ENCODE data around the gene SUPT3H. TPM values are rescaled to one million over a fixed set of nuclear protein-coding genes. Genes with fewer than 3 reads are reported as not detected.
A peak's percentile ranks its signal among the peaks of the same experiment; 100 is the strongest.
"Not testable (repeated sequence)": the region's sequence is repeated elsewhere in the genome, so short reads cannot be mapped to it uniquely, and the experiment has no call there.

The SUPT3H gene
- total RNA-seq, 1 donor from 2014 or later = 12.4 TPM

DNA sequence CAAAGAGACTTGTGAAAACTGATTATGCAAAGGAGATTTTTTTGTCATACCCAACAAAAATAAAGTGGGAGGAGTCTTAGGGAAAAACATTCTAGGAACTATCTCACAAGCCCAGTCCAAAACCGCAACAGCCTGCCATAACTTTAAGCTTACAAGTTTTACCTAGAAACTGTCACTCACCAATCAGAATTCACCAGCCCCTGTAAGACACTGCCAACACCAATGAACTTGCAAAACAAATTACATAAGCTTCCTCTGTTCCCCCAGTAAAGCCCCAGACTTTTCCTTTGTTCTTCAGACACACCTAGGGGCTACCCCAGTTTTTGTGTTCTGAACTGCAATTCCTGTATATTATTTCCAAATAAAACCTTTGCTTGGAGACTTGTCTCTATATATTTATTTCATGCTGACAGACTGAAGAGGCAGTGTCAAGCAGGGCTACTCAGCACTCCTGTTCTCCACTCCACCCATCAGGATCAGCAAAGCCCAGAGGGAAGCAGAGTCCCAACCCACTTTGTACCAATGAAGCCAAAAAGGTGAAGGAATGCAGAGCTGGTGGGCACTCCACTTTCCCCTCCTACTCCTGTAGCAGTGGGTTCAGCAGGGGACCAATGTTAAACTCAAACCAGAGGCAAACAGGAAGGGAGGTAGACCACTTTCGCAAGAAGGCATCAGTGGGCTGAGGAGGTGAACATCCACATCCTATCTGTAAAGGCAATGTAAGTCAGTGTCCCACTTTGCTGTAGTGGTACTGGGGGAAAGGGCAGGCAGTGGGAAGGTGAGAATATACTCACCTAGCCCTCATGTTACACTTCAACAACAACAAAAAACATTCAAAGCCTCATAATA lies 192.1 kb downstream of the SUPT3H start:
- peaks cover 10% of the 10 kb centered on the region for H3K36me3 Mint-ChIP-seq (ENCODE audit: low read depth)
- intact Hi-C loops (cut with micrococcal nuclease) = loop anchor here (2.0 kb wide), 1 partner anchor 21 kb away; no protein-coding TSS in a partner anchor
- no peak overlapping the region for H3K4me3 Mint-ChIP-seq
- H3K27me3 Mint-ChIP-seq = no peaks in the 10 kb centered on the region
- H3K4me1 Mint-ChIP-seq = peaks cover 34% of the 10 kb centered on the region
- no peak for DNase-seq
- peak overlapping the region; percentile 62 for H3K27ac Mint-ChIP-seq
- peaks cover 14% of the 10 kb centered on the region for H3K9me3 Mint-ChIP-seq

DNA sequence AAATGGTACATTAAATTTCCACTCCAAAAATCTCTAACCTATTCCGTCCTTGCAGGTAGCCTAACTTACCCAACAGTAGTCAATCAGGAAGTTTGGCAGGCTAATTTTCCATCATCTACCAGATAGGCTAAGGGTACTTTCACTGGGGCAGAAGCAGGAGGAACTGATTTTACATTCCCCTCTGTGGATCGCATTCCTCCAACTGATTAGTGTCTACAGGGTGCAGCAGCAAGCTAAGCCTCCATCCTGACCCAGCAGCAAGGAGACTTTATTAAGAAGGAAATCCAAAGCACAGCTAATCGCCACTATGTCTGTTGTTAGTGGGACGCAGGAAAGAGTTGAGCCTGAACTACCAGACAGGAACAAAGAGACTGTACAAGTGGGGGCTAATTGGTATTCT lies 192.8 kb downstream of the SUPT3H start:
- Mint-ChIP-seq H3K27me3 (no peaks in the 10 kb centered on the region), H3K27ac (peak overlapping the region; percentile 62), H3K9me3 (peaks cover 11% of the 10 kb centered on the region), H3K4me1 (peaks cover 34% of the 10 kb centered on the region), H3K36me3 (ENCODE audit: low read depth) (peaks cover 8% of the 10 kb centered on the region), H3K4me3 (no peak overlapping the region)
- no peak for DNase-seq
- intact Hi-C loops (cut with micrococcal nuclease) = loop anchor here (2.0 kb wide), 1 partner anchor 20 kb away; no protein-coding TSS in a partner anchor

DNA sequence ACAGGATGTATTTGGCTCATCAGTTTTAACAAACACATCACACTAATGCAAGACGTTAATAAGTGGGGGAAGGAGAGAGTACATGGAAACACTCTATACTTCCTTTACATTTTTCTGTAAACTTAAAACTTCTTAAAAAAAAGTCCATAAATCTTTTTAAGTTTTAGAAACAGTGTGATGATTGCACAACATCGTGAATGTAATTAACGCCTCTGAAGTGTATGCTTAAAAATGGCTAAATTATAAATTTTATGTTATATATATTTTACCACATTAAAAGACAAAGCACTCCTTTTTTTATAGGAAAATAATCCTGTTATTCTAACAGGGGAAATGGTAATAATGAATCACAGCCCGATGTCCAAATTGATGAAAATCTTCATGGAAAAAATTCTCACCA lies 193.7 kb downstream of the SUPT3H start:
- peaks cover 34% of the 10 kb centered on the region for H3K4me1 Mint-ChIP-seq
- intact Hi-C loops (cut with micrococcal nuclease) = loop anchor here (2.0 kb wide), 1 partner anchor 19 kb away; no protein-coding TSS in a partner anchor
- H3K27me3 Mint-ChIP-seq = no peaks in the 10 kb centered on the region
- no peak overlapping the region for H3K4me3 Mint-ChIP-seq
- no peak overlapping the region for H3K27ac Mint-ChIP-seq
- DNase-seq = no peak
- H3K9me3 Mint-ChIP-seq = peaks cover 11% of the 10 kb centered on the region
- H3K36me3 Mint-ChIP-seq (ENCODE audit: low read depth) = peaks cover 12% of the 10 kb centered on the region

DNA sequence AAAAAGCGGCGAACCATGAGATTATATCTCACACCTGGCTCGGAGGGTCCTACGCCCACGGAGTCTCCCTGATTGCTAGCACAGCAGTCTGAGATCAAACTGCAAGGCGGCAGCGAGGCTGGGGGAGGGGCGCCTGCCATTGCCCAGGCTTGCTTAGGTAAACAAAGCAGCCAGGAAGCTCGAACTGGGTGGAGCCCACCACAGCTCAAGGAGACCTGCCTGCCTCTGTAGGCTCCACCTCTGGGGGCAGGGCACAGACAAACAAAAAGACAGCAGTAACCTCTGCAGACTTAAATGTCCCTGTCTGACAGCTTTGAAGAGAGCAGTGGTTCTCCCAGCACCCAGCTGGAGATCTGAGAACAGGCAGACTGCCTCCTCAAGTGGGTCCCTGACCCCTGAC lies 201.4 kb downstream of the SUPT3H start:
- peaks cover 18% of the 10 kb centered on the region for H3K36me3 Mint-ChIP-seq (ENCODE audit: low read depth)
- H3K4me1 Mint-ChIP-seq; H3K27me3 Mint-ChIP-seq; H3K9me3 Mint-ChIP-seq; H3K27ac Mint-ChIP-seq; DNase-seq; intact Hi-C loops (cut with micrococcal nuclease); H3K4me3 Mint-ChIP-seq: not testable (repeated sequence)

DNA sequence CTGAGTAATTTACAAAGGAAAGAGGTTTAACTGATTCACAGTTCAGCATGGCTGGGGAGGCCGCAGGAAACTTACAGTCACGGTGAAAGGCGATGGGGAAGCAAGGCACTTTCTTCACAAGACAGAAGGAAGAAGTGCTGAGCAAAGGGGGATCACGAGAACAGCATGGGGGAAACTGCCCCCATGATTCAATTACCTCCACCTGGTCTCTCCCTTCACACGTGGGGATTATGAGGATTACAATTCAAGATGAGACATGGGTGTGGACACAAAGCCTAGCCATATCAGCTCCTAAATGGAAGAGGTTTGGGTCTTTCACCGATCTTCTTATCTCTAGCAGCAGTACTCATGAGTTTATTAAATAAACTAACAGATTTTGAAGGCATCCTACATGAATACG lies 202.5 kb downstream of the SUPT3H start:
- H3K4me1 Mint-ChIP-seq = peaks cover 9% of the 10 kb centered on the region
- no peak overlapping the region for H3K4me3 Mint-ChIP-seq
- no peaks in the 10 kb centered on the region for H3K27me3 Mint-ChIP-seq
- no peak for DNase-seq
- intact Hi-C loops (cut with micrococcal nuclease) = no loop called here
- H3K36me3 Mint-ChIP-seq (ENCODE audit: low read depth) = peaks cover 17% of the 10 kb centered on the region
- H3K9me3 Mint-ChIP-seq = no peaks in the 10 kb centered on the region
- no peak overlapping the region for H3K27ac Mint-ChIP-seq

DNA sequence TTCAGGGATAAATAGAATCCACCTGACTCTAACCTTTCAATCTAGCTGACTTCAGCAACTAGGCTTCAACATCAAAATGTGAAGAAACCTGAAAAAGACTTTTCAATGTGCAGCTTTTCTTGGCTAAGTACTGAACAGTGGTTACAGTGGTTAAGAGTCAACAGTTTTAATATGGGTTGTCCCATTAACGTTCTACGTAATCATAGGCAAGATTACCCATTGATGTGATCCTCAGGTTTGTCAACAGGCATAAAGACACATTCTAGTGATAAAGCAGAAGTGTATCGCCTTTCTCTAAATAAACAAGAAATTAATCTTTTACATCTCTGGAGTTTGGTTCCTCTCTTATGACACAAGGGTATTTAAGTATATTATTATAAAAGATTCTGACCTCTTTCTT lies 203.7 kb downstream of the SUPT3H start:
- Mint-ChIP-seq H3K9me3 (no peaks in the 10 kb centered on the region), H3K27me3 (no peaks in the 10 kb centered on the region), H3K4me1 (peaks cover 9% of the 10 kb centered on the region)

DNA sequence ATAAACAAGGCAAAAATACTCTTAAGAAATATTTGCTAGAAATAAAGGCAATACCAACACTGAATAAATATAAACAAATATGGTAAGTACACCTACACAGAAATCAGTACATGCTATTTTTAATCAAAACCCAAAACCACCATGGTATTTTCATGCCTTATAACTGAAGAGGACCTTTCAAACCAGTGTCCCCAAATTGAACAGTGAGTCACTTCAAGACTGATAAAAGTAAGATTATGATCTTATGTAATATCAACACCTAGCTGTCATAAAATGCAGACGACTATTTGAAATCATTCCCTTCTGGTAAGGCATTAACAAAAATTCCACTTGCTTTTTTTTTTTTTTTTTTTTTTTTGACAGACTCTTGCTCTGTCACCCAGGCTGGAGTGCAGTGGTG lies 206.4 kb downstream of the SUPT3H start:
- intact Hi-C loops (cut with micrococcal nuclease) = no loop called here
- no peak overlapping the region for H3K4me3 Mint-ChIP-seq

More for the DNA sequence above, 203.7 kb downstream of the SUPT3H start:
- intact Hi-C loops (cut with micrococcal nuclease) = no loop called here
- Mint-ChIP-seq H3K4me3 (no peak overlapping the region), H3K36me3 (ENCODE audit: low read depth) (peaks cover 13% of the 10 kb centered on the region), H3K27ac (peak overlapping the region; percentile 21)
- no peak for DNase-seq

DNA sequence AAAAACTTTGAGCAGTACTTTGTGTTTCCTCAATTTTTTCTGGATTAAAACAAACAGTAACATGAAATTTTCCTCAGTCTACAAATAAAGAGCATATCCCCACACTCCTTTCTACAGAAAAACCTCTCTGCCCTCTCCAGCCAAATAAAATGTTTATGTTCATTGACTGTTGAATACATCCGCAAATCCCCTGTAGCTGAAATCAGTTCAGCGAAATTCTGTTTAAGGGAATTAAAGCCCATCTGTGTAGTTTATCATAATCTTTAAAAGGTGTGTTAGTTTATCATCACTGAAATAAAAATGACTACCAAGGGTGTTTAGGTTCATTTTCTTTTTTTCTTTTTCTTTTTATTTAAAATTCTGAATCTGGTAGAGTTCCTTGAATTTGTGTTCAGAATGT lies 207.4 kb downstream of the SUPT3H start:
- DNase-seq = no peak
- intact Hi-C loops (cut with micrococcal nuclease) = no loop called here
- H3K27ac Mint-ChIP-seq = no peak overlapping the region
- H3K27me3 Mint-ChIP-seq = no peaks in the 10 kb centered on the region
- H3K4me3 Mint-ChIP-seq = no peak overlapping the region
- H3K36me3 Mint-ChIP-seq (ENCODE audit: low read depth) = peaks cover 15% of the 10 kb centered on the region
- peaks cover 8% of the 10 kb centered on the region for H3K9me3 Mint-ChIP-seq
- peaks cover 11% of the 10 kb centered on the region for H3K4me1 Mint-ChIP-seq

More for the DNA sequence above, 206.4 kb downstream of the SUPT3H start:
- H3K36me3 Mint-ChIP-seq (ENCODE audit: low read depth) = peaks cover 11% of the 10 kb centered on the region
- no peaks in the 10 kb centered on the region for H3K27me3 Mint-ChIP-seq
- peaks cover 6% of the 10 kb centered on the region for H3K4me1 Mint-ChIP-seq
- no peak overlapping the region for H3K27ac Mint-ChIP-seq
- H3K9me3 Mint-ChIP-seq = peaks cover 3% of the 10 kb centered on the region
- no peak for DNase-seq

DNA sequence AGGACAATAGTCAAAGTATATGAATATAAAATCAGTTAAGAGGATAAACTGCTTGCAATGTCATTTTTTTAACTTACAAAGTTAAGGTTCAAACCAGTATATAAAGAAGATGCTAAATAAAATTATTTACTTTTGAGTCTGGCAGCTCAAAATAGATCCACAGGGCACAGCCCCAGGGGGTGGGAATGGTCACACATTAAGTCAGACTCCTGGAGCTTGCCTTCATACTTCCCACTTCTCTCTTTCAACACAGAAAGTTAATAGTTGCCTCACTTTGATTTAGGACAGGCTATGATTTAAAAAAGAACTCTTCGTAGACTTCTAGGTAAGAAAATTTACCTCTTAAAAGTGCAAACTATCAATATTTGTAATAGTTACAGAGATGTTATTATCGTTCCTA lies 207.9 kb downstream of the SUPT3H start:
- Mint-ChIP-seq H3K27ac (no peak overlapping the region), H3K4me3 (no peak overlapping the region)
- intact Hi-C loops (cut with micrococcal nuclease) = loop anchor here (10.0 kb wide), 4 partner anchors 145 to 845 kb away; partner anchors contain the start of gene CLIC5

DNA sequence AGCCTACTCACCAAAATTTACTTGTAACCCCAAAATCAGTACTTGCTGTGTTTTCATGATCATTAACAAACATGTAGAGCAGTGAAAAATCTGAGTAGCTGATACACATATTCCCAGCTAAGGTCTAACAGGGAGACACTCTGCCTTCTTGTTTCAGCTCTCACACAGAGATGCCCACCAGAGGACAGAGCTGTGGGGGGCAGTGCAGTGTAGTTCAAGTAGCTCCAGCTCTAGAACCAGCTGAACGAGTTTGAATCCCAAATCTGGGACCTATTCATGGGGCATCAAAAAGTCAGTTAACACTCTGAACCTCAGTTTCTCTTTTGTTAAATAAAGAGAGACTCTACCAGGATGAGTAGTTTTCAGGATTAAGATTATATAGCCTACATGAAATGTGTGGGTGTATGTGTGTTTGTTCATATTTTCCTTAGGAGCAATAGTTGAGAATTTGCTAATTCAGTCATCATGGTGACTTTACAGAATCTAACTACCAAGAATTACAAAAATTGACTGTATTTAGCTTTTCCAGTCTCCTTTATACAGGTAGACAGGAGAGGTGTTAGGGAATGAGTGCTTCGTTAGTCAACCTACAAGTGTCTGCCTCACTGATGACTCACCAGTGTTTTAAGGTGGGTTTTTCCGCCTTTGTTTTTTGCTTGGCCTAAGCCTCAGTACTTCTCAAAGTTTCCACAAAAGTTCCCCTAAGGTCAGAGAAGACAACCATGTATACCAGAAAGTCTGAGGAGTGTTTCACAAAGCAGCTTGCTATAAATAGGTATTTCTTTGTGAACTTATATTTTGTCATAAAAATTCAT lies 213.6 kb downstream of the SUPT3H start:
- H3K27ac Mint-ChIP-seq = peak overlapping the region; percentile 92
- H3K4me1 Mint-ChIP-seq = peaks cover 38% of the 10 kb centered on the region
- intact Hi-C loops (cut with micrococcal nuclease) = loop anchor here (1.0 to 10.0 kb wide), 15 partner anchors 8 to 851 kb away; partner anchors contain the start of genes CLIC5 and SUPT3H
- H3K27me3 Mint-ChIP-seq = no peaks in the 10 kb centered on the region
- peaks cover 29% of the 10 kb centered on the region for H3K36me3 Mint-ChIP-seq (ENCODE audit: low read depth)
- peak overlapping the region; percentile 58 for H3K4me3 Mint-ChIP-seq
- peaks cover 33% of the 10 kb centered on the region for H3K9me3 Mint-ChIP-seq
- DNase-seq = peak; percentile 79

More for the DNA sequence above, 207.9 kb downstream of the SUPT3H start:
- Mint-ChIP-seq H3K36me3 (ENCODE audit: low read depth) (peaks cover 12% of the 10 kb centered on the region), H3K27me3 (no peaks in the 10 kb centered on the region), H3K9me3 (peaks cover 8% of the 10 kb centered on the region), H3K4me1 (peaks cover 16% of the 10 kb centered on the region)
- DNase-seq = no peak

DNA sequence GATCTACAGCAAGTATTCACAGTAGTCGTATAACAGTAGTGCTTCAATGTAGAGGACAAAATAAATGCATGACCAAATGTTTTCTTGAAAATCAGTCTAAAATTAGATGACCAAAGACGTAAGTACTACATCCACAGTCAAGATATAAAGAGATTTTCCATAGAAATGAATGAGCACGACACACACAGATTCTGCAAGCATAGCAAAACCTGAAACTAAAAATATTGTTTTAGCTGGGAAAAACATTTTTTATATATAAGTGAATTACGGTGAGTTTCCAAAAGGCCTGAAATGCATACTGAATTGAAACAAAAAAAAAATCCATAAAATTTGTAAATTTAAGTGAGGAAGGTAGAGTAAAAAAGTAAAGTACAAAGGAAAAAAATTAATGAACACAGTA lies 217.4 kb downstream of the SUPT3H start:
- intact Hi-C loops (cut with micrococcal nuclease) = loop anchor here (5.0 to 10.0 kb wide), 6 partner anchors 154 to 854 kb away; partner anchors contain the start of gene CLIC5
- no peaks in the 10 kb centered on the region for H3K27me3 Mint-ChIP-seq
- no peak for DNase-seq
- peaks cover 29% of the 10 kb centered on the region for H3K9me3 Mint-ChIP-seq
- peaks cover 40% of the 10 kb centered on the region for H3K4me1 Mint-ChIP-seq
- no peak overlapping the region for H3K4me3 Mint-ChIP-seq
- H3K27ac Mint-ChIP-seq = peak overlapping the region; percentile 24
- peaks cover 26% of the 10 kb centered on the region for H3K36me3 Mint-ChIP-seq (ENCODE audit: low read depth)

DNA sequence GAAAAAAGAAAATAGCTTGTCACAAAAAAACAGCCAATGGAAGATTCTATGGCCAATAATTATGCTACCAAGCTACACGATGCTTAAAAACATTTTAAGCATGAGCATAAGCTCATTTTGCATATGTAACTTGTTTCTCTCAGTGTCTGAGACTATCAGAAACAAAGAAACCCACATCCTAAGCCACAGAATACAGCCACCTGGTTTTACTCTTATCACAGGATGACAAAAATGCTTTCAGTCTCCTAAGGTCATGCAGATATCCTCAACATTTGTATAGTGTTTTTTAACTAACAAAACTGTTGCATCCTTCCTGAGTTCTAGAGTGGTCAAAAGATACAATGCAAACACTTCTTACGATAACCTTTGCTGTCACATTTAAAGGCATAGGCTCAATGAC lies 221.7 kb downstream of the SUPT3H start:
- Mint-ChIP-seq H3K27me3 (no peaks in the 10 kb centered on the region), H3K4me3 (no peak overlapping the region), H3K4me1 (peaks cover 26% of the 10 kb centered on the region), H3K36me3 (ENCODE audit: low read depth) (peaks cover 29% of the 10 kb centered on the region), H3K27ac (peak overlapping the region; percentile 72), H3K9me3 (peaks cover 35% of the 10 kb centered on the region)
- peak; percentile 88 for DNase-seq
- intact Hi-C loops (cut with micrococcal nuclease) = loop anchor here (1.0 to 2.0 kb wide), 3 partner anchors 8 to 555 kb away; no protein-coding TSS in a partner anchor

DNA sequence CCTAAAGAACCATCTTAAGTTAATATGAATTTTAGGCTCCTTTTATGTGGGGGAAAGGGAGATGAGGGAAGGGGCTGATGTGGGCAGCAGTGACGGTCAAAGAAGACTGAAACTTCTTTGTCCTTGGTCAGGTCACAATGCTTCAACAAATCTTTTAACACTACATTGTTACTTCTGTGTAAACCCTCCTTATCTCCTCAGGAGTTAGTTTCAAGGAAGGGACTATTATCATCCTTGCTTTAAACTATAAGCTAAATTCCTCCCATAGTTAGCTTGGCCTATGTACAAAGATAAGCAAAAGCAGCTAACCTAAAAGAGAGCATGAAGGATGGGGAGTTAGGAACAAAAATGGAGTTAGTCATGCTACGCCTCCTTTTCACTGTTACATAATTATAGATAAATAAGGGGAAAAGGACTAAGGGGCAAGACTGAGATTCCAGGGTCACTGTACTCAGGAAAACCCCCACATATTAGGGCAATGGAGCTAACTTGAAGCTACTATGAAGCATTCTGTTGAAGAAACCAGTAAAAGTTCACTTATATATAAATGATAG lies 222.3 kb downstream of the SUPT3H start:
- intact Hi-C loops (cut with micrococcal nuclease) = loop anchor here (2.0 kb wide), 1 partner anchor 39 kb away; no protein-coding TSS in a partner anchor
- H3K4me1 Mint-ChIP-seq = peaks cover 22% of the 10 kb centered on the region
- peak overlapping the region; percentile 30 for H3K27ac Mint-ChIP-seq
- no peak for DNase-seq
- H3K4me3 Mint-ChIP-seq = no peak overlapping the region
- no peaks in the 10 kb centered on the region for H3K27me3 Mint-ChIP-seq
- peaks cover 29% of the 10 kb centered on the region for H3K9me3 Mint-ChIP-seq
- peaks cover 24% of the 10 kb centered on the region for H3K36me3 Mint-ChIP-seq (ENCODE audit: low read depth)

Measured in activated CD4-positive, alpha-beta T cell treated with anti-CD3 and anti-CD28 coated beads, Interleukin-2, amount 10 ng/mL, durations not matched to agents 24 days and 14 days (primary cell).